ENCODE measurements around the gene APOL6.

The APOL6 gene, protein sequence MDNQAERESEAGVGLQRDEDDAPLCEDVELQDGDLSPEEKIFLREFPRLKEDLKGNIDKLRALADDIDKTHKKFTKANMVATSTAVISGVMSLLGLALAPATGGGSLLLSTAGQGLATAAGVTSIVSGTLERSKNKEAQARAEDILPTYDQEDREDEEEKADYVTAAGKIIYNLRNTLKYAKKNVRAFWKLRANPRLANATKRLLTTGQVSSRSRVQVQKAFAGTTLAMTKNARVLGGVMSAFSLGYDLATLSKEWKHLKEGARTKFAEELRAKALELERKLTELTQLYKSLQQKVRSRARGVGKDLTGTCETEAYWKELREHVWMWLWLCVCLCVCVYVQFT

GRCh38 chr22:35648066-35649025, at the start of gene APOL6:
TSS of gene APOL6 (plus strand) at chr22:35648446. CDS start at chr22:35656426, 7,980 bp downstream.
- DNase-seq (ENCODE audit: extremely low spot score), result no peak
- POLR2A ChIA-PET, result no interaction called here
- CTCF ChIA-PET, result interaction anchor here (0.5 to 1.1 kb wide), 2 partner anchors 36 to 280 kb away, joined by 3 to 4 read pairs; no protein-coding TSS in a partner anchor

DNA sequence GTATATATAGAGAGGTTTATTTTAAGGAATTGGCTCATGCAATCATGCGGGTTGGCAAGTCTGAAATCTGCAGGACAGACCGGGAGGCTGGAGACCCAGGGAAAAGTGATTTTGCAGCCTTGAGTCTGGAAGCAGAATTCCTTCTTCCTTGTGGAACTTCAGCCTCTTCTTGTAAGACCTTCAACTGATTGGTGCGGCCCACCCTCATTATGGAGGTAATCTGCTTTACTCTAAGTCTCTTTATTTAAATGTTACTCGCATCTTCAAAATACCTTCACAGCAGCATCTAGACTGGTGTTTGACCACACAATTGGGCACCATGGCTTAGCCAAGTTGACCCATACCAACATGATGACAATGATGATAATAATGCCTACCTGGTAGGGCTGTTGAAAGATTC, 48.9 kb upstream of the APOL6 start:
- DNase-seq (ENCODE audit: extremely low spot score), result no peak
- no peak for TF ChIP-seq FOXM1 (IDR thresholded peaks at IDR 0.05; ENCODE audit: borderline replicate concordance)
- TF ChIP-seq SP1 (IDR thresholded peaks at IDR 0.05), result no peak
- TF ChIP-seq PKNOX1 (IDR thresholded peaks at IDR 0.05), result no peak
- no peak for TF ChIP-seq L3MBTL2 (conservative IDR thresholded peaks at IDR 0.05)
- TF ChIP-seq CTBP1 (IDR thresholded peaks at IDR 0.05; ENCODE audit: borderline replicate concordance), result no peak
- no peak for TF ChIP-seq NFRKB (IDR thresholded peaks at IDR 0.05)
- no peak for TF ChIP-seq FOXA1 (IDR thresholded peaks at IDR 0.05)
- no peak for TF ChIP-seq LEF1 (IDR thresholded peaks at IDR 0.05; ENCODE audit: borderline replicate concordance)
- no peak for TF ChIP-seq SUZ12 (IDR thresholded peaks at IDR 0.05)
- TF ChIP-seq TARDBP (IDR thresholded peaks at IDR 0.05), result no peak
- CTCF ChIA-PET, result no interaction called here
- POLR2A ChIA-PET, result no interaction called here

More at GRCh38 chr22:35648066-35649025, at the start of gene APOL6:
- TF ChIP-seq SUZ12 (IDR thresholded peaks at IDR 0.05) (no peak), FOXK2 (IDR thresholded peaks at IDR 0.05) (no peak)

DNA sequence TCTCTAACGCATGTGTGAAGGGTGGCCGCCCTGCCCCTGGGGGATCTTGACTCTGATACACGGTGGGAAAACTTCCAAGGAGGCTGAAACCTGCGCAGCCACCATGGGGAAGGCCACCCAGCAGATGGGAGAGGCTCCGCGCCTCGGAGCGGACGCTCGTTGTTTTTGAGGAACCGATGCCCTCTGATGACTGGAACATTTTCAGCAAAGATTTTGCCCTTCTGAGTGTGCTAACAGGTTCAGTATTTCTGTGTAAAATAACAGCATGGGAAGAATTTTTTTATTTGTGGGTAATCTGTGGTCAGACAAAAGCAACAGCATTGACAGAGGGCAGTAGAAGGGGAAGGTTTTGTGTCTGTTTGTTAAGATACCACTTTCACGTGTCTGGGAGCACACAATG, 47.8 kb upstream of the APOL6 start:
- TF ChIP-seq FOXK2 (IDR thresholded peaks at IDR 0.05) (no peak), PKNOX1 (IDR thresholded peaks at IDR 0.05) (no peak), ZNF384 (IDR thresholded peaks at IDR 0.05) (no peak), L3MBTL2 (conservative IDR thresholded peaks at IDR 0.05) (no peak), FOXA1 (IDR thresholded peaks at IDR 0.05) (no peak), ELF4 (IDR thresholded peaks at IDR 0.05) (no peak)
- CTCF ChIA-PET, result no interaction called here

DNA sequence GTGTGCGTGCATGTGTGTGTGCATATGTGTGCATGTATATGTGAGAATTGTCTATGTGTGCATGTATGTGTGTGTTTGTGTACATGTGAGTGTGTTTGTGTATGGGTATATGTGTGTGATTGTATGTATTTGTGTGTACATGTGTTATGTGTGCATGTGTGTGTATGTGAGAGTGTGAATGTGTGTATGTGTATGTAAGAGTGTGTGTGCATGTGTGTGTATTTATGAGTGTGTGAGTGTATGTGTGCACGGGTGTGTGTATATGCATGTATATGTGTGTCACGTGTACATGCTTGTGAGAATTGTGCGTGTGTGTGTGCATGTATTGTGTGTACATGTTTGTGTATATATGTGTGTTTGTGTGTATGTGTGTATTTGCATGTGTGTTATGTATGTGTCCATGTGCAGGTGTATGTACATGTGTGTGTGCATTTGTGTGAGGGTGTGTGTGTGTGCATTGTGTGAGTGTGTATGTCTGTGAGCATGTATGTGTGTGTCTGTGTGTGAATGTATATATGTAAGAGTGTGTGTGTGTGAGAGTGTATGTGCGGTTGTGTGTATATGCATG, 47.1 kb upstream of the APOL6 start:
- TF ChIP-seq CTBP1 (IDR thresholded peaks at IDR 0.05; ENCODE audit: borderline replicate concordance), result no peak
- TF ChIP-seq ELF4 (IDR thresholded peaks at IDR 0.05), result no peak
- TF ChIP-seq TARDBP (IDR thresholded peaks at IDR 0.05), result no peak
- no peak for TF ChIP-seq FOXM1 (IDR thresholded peaks at IDR 0.05; ENCODE audit: borderline replicate concordance)
- TF ChIP-seq BHLHE40 (IDR thresholded peaks at IDR 0.05; ENCODE audit: borderline replicate concordance), result no peak
- no peak for TF ChIP-seq PKNOX1 (IDR thresholded peaks at IDR 0.05)
- TF ChIP-seq L3MBTL2 (conservative IDR thresholded peaks at IDR 0.05), result no peak
- TF ChIP-seq SUZ12 (IDR thresholded peaks at IDR 0.05), result no peak
- ChIA-PET CTCF (no interaction called here), POLR2A (no interaction called here)
- DNase-seq (ENCODE audit: extremely low spot score), result no peak

More for the DNA sequence above, 47.8 kb upstream of the APOL6 start:
- DNase-seq (ENCODE audit: extremely low spot score), result no peak
- POLR2A ChIA-PET, result no interaction called here

- DNase-seq (ENCODE audit: extremely low spot score), result no peak
Observed at GRCh38 chr22:35601743-35602615, 46.3 kb upstream of the APOL6 start.

More at GRCh38 chr22:35601743-35602615, 46.3 kb upstream of the APOL6 start:
- ChIA-PET POLR2A (no interaction called here), CTCF (no interaction called here)
- TF ChIP-seq SP1 (IDR thresholded peaks at IDR 0.05) (no peak), PKNOX1 (IDR thresholded peaks at IDR 0.05) (no peak), LEF1 (IDR thresholded peaks at IDR 0.05; ENCODE audit: borderline replicate concordance) (no peak), ARNT (IDR thresholded peaks at IDR 0.05) (no peak), FOXK2 (IDR thresholded peaks at IDR 0.05) (no peak), CTBP1 (IDR thresholded peaks at IDR 0.05; ENCODE audit: borderline replicate concordance) (no peak), TARDBP (IDR thresholded peaks at IDR 0.05) (no peak), FOXA1 (IDR thresholded peaks at IDR 0.05) (no peak), SUZ12 (IDR thresholded peaks at IDR 0.05) (no peak), NFRKB (IDR thresholded peaks at IDR 0.05) (no peak), BHLHE40 (IDR thresholded peaks at IDR 0.05; ENCODE audit: borderline replicate concordance) (no peak), HDGF (IDR thresholded peaks at IDR 0.05; ENCODE audit: borderline replicate concordance) (no peak), ZNF384 (IDR thresholded peaks at IDR 0.05) (no peak), FOXM1 (IDR thresholded peaks at IDR 0.05; ENCODE audit: borderline replicate concordance) (no peak), ELF4 (IDR thresholded peaks at IDR 0.05) (no peak), L3MBTL2 (conservative IDR thresholded peaks at IDR 0.05) (no peak)
